ENCODE data around the gene LSAMP. TPM values are rescaled to one million over a fixed set of nuclear protein-coding genes. Genes with fewer than 3 reads are reported as not detected.

Gene LSAMP
- total and polyA plus RNA-seq, 2 donors (not counting 1 experiment from before 2014, with no cell fraction given), result not detected

GRCh38 chr3:116051040-116051439 lies 394.2 kb downstream of the LSAMP start:
- H3K27me3 ChIP-seq (replicated peaks in 1 of 4; ENCODE audit: control extremely low read depth in 1 of 4, control insufficient read depth in 3 of 4, insufficient read depth in 4 of 4, low read length in 3 of 4), result no peaks in the 10 kb centered on the region
- H3K4me1 ChIP-seq (ENCODE audit: control insufficient read depth in 2 of 2, insufficient read depth in 2 of 2, low read length in 2 of 2), result no peaks in the 10 kb centered on the region
- no peak for ATAC-seq (ENCODE audit: low read depth)

DNA sequence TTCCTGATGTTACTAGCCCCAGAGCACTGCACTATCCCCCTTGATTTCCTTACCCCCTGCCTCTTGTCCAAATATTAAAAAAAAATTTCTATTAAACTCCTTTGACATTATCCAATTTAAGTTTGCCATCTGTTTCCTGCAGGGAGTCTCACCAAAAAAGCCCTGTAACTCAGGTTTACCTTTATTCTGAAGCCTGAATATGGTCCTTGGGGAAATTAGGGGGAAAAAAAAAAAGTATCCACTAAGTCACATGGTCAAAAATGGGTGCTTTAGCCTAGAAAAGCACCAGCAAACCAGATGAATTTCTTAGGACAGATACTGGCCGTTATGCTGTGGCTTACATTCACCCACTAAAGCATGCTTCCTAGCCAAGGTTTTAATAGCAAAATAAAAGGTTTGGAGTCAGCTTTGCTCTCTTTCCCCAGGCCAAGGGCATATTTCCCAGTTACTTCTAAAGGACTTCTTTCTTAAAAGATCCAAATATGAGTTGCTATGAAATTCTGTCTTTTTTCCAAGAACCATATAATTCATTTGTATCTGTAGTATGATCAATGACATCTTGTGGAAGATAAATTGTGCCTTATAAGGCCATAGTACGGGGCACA lies 394.9 kb downstream of the LSAMP start:
- Histone ChIP-seq H3K4me2 (replicated peaks; ENCODE audit: low read depth, low read length, poor library complexity, severe bottlenecking) (no peak overlapping the region), H3K9ac (ENCODE audit: low read length) (no peak overlapping the region), H3K4me3 (ENCODE audit: control extremely low read depth in 1 of 5, extremely low read depth in 1 of 5, insufficient read depth in 1 of 5, low read depth in 2 of 5, low read length in 4 of 5) (no peak overlapping the region), H3K79me2 (ENCODE audit: control insufficient read depth, insufficient read depth, low read length) (no peaks in the 10 kb centered on the region), H3K9me3 (ENCODE audit: control extremely low read depth in 1 of 3, control insufficient read depth in 2 of 3, insufficient read depth in 1 of 3, low read length in 2 of 3) (no peaks in the 10 kb centered on the region), H3K4me1 (ENCODE audit: control insufficient read depth in 2 of 2, insufficient read depth in 2 of 2, low read length in 2 of 2) (no peaks in the 10 kb centered on the region), H3K27me3 (replicated peaks in 1 of 4; ENCODE audit: control extremely low read depth in 1 of 4, control insufficient read depth in 3 of 4, insufficient read depth in 4 of 4, low read length in 3 of 4) (no peaks in the 10 kb centered on the region), H2AFZ (ENCODE audit: insufficient read depth, low read depth, low read length, poor library complexity, severe bottlenecking) (no peak overlapping the region), H3K36me3 (replicated peaks in 1 of 2; ENCODE audit: control extremely low read depth in 1 of 2, control insufficient read depth in 1 of 2, extremely low read depth in 1 of 2, insufficient read depth in 2 of 2, low read length in 1 of 2) (no peaks in the 10 kb centered on the region), H3K27ac (ENCODE audit: low read length in 2 of 2) (no peak overlapping the region), H4K20me1 (ENCODE audit: control insufficient read depth, insufficient read depth, low read length, poor library complexity, severe bottlenecking) (no peaks in the 10 kb centered on the region)
- ChIA-PET CTCF (no interaction called here), POLR2A (no interaction called here)
- Mint-ChIP-seq H3K27me3 (no peaks in the 10 kb centered on the region), H3K27ac (no peak overlapping the region), H3K4me3 (no peak overlapping the region), H3K4me1 (peaks cover 6% of the 10 kb centered on the region), H3K9me3 (ENCODE audit: insufficient read depth) (no peaks in the 10 kb centered on the region)
- no peak for ATAC-seq (ENCODE audit: low read depth)
- TF ChIP-seq CTCF (IDR thresholded peaks at IDR 0.05), result no peak
- TF ChIP-seq EZH2 (IDR thresholded peaks at IDR 0.05; ENCODE audit: borderline replicate concordance, insufficient read depth, low read depth, low read length, poor library complexity, severe bottlenecking), result no peak
- WGBS (ENCODE audit: insufficient coverage), result no CpG with 5 or more reads among the region's 2 CpGs
- DNase-seq, result no peak
- intact Hi-C loops (cut with micrococcal nuclease), result no loop called here

More at GRCh38 chr3:116051040-116051439, 394.2 kb downstream of the LSAMP start:
- H3K4me1 Mint-ChIP-seq, result peaks cover 8% of the 10 kb centered on the region
- TF ChIP-seq EZH2 (IDR thresholded peaks at IDR 0.05; ENCODE audit: borderline replicate concordance, insufficient read depth, low read depth, low read length, poor library complexity, severe bottlenecking) (no peak), CTCF (IDR thresholded peaks at IDR 0.05) (no peak)
- no peaks in the 10 kb centered on the region for H4K20me1 ChIP-seq (ENCODE audit: control insufficient read depth, insufficient read depth, low read length, poor library complexity, severe bottlenecking)
- H3K36me3 ChIP-seq (replicated peaks in 1 of 2; ENCODE audit: control extremely low read depth in 1 of 2, control insufficient read depth in 1 of 2, extremely low read depth in 1 of 2, insufficient read depth in 2 of 2, low read length in 1 of 2), result no peaks in the 10 kb centered on the region
- POLR2A ChIA-PET, result no interaction called here
- H3K9ac ChIP-seq (ENCODE audit: low read length), result no peak overlapping the region
- no peak overlapping the region for H2AFZ ChIP-seq (ENCODE audit: insufficient read depth, low read depth, low read length, poor library complexity, severe bottlenecking)
- H3K4me2 ChIP-seq (replicated peaks; ENCODE audit: low read depth, low read length, poor library complexity, severe bottlenecking), result no peak overlapping the region
- H3K79me2 ChIP-seq (ENCODE audit: control insufficient read depth, insufficient read depth, low read length), result no peaks in the 10 kb centered on the region
- DNase-seq, result no peak
- H3K4me3 Mint-ChIP-seq, result no peak overlapping the region
- CTCF ChIA-PET, result no interaction called here
- H3K9me3 Mint-ChIP-seq (ENCODE audit: insufficient read depth), result no peaks in the 10 kb centered on the region
- H3K27ac ChIP-seq (ENCODE audit: low read length in 2 of 2), result no peak overlapping the region
- WGBS (ENCODE audit: insufficient coverage), result 74% methylated on average over 3 of the region's 4 CpGs
- no peaks in the 10 kb centered on the region for H3K9me3 ChIP-seq (ENCODE audit: control extremely low read depth in 1 of 3, control insufficient read depth in 2 of 3, insufficient read depth in 1 of 3, low read length in 2 of 3)
- no peaks in the 10 kb centered on the region for H3K27me3 Mint-ChIP-seq
- H3K27ac Mint-ChIP-seq, result no peak overlapping the region
- intact Hi-C loops (cut with micrococcal nuclease), result no loop called here
- H3K4me3 ChIP-seq (ENCODE audit: control extremely low read depth in 1 of 5, extremely low read depth in 1 of 5, insufficient read depth in 1 of 5, low read depth in 2 of 5, low read length in 4 of 5), result no peak overlapping the region
